Stimulated activated CD8-positive, alpha-beta memory T cell treated with anti-CD3 and anti-CD28 coated beads, Interleukin-4, amount 100 ng/mL, for 48 hours (primary cell): ENCODE measurements around the gene CLTCL1.

Source experiments
- DNase-seq: peaks from one replicate; pipeline ENCODE4 v3.0.0-alpha.2; 2020

The CLTCL1 gene

DNA sequence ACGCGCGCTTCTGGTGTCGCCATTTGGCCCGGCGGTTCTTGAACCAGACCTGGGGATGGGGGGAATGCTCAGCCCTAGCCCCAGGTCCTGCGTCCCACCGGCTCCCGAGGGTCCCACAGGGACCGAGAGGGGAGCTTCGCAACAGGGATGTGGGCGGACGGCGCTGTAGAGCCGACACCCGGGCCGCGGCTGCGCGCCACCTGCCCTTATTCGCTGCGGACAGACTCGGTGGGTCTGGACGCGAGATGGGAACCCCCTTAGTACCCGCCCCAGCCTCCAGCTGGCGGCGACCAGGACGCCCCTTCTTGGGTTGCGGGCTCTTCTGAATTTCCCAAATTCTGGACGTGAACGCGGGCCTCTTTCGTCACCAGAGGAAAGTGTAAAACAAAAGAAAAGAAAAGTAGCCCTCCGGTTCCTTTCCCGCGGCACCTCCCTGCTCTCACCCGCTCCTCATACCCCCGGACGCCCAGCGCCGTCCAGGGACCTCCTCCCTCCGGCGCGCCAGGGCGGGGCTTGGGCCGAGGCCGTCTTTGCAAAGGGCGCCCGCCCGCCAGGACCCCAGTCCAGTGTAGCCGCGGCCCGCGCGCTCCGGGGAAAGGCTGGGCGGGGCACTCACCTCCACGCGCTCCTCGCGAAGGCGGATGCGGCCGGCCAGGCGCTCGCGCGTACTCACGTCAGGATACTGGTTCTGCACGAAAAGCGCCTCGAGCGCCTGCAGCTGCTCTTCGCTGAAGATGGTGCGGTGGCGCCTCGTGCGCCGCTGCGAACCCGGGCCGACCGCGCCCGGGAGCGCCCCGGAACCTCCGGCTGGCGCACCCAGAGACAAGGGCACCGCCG, 142.3 kb downstream of the CLTCL1 start:
- peak; percentile 37 for DNase-seq

DNA sequence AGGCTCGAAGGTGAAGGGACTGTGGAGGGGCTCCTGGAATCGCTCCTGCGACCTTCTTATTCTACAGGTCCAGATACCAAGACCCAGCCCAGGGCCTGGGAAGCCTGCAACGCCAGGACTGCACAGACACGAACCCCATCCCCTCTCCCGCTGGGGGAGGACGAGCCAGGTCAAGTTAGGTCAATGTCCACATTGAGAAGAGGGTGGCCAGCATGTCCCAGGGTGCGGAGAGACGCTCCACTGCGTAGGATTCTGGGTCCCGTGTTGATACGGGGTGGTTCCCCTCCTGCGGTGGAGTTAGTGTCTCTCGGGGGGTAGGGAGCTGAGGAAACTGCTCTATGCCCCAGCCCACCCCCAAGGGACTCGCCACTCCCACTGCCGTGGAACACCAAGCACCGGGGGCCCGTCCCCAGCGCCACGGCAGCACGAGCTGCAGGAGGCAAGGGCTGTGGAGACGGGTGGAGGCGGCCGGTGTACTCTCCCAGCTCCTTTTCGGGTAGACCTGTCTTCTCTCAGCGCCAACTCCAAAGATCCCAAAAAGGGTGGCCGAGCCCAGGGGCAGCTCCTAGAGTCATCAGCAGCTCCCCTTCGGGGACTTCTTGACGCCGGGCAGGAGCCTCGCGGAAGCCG, 143.0 kb downstream of the CLTCL1 start:
- no peak for DNase-seq

GRCh38 chr22:19147195-19147780, 144.2 kb downstream of the CLTCL1 start:
- DNase-seq: no peak

DNA sequence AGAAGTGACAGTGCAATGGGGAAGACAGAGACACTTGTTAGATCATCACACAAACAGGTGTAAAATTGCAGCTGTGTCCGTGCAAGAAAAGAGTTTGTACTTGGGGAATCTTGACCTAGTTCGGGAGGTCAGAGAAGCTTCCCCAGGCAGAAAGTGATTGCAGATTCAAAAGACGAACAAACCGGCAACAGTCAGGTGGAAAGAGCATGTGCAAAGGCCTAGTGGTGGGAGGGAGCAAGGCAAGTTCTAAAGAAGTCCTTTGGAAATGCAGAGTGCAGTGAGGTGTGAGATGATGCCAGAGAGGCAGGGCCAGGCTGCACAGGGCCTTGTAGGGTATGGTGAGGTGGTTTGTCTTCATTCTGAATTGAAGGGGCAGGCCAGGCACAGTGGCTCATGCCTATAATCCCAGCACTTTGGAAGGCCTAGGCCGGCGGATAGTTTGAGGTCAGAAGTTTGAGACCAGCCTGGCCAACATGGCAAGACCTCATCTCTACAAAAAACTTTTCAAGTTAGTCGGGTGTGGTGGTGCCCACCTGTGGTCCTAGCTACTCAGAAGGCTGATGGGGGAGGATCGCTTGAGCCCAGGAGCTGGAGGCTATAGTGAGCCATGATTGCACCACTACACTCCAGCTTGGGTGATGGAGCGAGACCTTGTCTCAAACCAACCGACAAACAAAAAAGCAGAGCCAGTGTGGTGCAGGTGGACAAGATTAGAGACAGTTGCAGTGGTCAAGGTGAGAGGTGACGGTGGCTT, 145.1 kb downstream of the CLTCL1 start:
- DNase-seq: no peak

- DNase-seq: peak; percentile 56
Measured at GRCh38 chr22:19143967-19144400, 147.5 kb downstream of the CLTCL1 start.

DNA sequence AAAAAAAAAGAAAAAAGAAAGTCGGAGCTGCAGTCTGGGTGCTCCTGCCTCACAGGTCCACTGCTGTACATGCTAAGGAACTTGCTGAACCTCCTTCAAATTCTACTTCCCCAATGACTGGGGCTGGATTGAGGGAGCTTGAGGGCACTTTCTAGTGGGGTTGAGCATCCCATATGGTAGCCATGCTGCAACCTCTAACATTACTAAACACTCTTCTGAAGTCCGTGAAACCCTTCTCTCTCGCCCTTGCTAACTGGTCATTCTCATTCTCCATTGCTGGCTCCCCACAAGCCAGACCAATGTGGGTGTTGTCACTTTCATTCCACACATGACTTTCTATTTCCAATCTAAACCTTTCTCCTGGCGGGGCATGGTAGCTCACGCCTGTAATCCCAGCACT, 148.3 kb downstream of the CLTCL1 start:
- DNase-seq: no peak

DNA sequence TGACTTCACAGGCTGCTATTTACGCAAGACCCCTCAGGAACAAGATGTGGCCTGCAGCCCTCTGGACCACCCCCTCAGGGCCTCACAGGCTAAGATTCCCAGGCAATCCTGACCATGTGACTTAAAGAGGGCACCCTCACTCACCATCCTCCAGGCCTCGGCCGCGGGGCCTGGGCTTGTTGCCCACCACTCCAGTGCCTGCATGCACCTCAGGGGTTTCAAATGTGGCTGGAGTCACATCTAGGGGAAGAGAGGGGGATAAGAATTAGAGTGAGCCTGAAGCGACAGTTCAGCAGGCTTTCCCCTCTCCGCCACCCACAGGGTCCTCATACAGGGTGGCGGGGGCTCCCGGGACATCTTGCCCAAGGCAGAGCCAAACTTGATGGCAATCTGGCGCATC, 149.1 kb downstream of the CLTCL1 start:
- no peak for DNase-seq

GRCh38 chr22:19139974-19140373, 151.5 kb downstream of the CLTCL1 start:
- no peak for DNase-seq

DNA sequence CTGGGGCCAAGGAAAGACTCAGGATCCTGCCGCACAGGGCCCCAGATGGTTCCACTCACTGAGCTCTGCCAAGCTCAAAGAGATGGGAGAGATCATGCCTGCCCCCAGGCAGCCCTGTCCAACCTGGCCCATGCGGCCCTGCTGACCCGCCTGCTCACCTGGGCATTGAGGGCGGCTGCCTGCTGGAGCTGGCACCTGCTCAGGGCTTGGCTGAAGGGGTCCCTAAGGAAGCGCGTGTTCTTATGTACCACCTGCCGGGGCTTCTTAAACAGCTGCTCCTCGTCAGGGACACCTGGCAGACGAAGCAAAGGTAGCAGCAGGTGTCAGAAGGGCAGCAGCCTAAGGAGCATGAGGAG, 152.5 kb downstream of the CLTCL1 start:
- DNase-seq: no peak

DNA sequence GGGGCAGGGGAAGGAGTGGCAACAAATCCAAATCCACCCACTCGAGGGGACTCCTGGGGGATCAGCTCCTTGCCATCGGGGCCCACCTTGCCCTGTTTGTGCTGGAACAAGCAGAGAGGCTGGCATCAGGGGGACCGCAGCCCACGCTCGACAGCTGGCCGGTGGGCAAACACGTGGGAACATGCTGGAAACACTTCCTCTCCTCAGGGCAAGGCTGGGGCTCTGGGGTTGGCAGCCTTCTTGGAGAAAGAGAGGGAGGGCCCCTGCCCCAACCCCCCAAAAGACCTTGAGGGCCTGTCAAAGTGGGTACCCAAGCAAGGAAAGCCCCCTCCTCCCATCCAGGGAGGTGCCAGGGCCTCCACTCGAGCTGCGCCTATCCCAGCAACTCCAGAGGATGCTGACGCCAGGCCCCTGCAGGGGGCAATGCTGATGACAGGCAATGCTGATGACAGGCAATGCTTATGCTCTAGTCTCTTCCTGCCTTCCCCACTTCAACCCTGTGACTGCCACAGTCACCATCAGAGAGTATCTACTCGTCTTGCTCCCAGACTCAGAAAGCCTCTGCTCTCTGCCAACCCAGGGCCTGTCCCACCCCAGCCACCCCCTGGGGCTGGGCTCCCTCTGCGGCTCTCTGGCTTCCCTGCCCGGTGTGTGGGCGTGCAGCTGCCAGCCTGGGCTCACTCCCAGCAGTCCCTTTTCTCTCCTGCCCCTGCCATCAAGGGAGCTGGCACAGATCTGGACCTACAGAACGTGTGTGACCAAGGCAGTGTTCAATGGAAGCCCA, 153.1 kb downstream of the CLTCL1 start:
- no peak for DNase-seq

DNA sequence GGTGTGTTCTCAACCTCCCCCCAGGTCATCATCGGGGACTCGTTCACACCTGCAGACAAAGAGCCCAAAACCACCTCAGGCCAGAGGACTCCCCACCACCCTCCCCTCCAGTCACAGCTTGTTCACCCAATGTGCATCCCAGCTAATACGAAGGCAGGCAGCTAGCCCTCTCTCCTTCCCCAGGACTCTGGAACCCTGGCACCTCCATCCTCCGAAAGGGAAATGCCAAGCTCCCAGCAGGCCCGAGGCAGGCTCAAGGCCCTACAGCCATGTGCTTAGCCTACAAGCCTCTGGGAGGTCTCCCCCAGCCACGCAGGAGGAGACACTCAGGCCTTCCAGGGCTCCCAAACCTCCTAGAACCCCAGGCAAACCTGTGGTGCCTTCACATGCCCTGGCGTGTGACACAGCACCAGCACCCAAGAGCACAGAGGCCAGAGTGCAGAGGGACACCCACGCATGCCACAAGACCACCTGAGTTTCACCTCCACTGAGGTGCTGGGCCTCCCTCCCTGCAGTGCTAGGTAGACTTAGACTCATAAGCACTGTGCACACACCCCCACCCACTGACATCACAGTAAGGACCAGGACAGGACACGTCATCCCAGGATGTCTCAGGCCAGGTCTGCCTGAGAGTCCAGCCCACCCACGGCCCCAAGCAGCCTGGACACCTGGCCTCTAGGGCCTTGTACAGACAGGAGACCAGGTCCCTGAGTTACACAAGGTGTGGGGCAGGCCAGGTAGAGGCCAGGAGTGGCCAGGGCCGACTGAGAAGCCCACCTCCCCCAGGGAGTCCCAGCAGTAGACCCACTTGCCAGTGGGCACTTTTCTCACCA, 153.9 kb downstream of the CLTCL1 start:
- no peak for DNase-seq

- DNase-seq: no peak
Measured at GRCh38 chr22:19136915-19137314, 154.6 kb downstream of the CLTCL1 start.

- no peak for DNase-seq
Measured at GRCh38 chr22:19134874-19135273, 156.6 kb downstream of the CLTCL1 start.

- no peak for DNase-seq
Measured at GRCh38 chr22:19134176-19134831, 157.2 kb downstream of the CLTCL1 start.

GRCh38 chr22:19133561-19133960, 158.0 kb downstream of the CLTCL1 start:
- DNase-seq: no peak

- no peak for DNase-seq
Measured at GRCh38 chr22:19132693-19133400, 158.7 kb downstream of the CLTCL1 start.

GRCh38 chr22:19132153-19132552, 159.4 kb downstream of the CLTCL1 start:
- DNase-seq: no peak

GRCh38 chr22:19131685-19132015, 159.9 kb downstream of the CLTCL1 start:
- DNase-seq: no peak

- DNase-seq: no peak
Measured at GRCh38 chr22:19130959-19131684, 160.4 kb downstream of the CLTCL1 start, which contains the start of gene TSSK2. Gene TSSK2 (plus strand): TSS chr22:19131308. CDS start chr22:19131400, 92 bp downstream.

DNA sequence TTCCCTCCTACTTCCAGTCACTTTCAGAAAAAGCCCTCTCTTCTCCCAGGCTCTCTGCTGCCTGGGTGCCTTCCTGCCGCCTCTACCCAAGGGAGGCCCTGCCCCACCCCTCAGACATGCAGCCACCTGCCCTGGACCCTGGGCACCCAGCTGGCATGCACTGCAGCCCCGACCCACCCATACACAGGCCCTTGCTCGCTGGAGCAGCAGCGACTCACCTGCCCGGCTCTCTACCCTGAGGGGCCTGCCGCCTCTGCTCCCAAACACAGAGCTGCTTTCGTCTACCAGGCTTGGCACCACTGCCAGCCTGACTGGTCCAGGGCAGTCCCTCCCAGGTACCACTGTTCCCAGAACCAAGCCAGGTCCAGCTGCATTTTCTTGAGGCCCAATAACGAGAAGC, 161.6 kb downstream of the CLTCL1 start:
- DNase-seq: no peak
